Osteoblast (primary cell): Measurements from ENCODE around the gene SIPA1L2. TPM values are rescaled to one million over a fixed set of nuclear protein-coding genes. Genes with fewer than 3 reads are reported as not detected.

Experiments used
- DNase-seq: peaks from one replicate; pipeline ENCODE4 v3.0.0; 2011; ENCODE audit warnings: low spot score, mixed read lengths; ENCODE audit not compliant: insufficient read length; ENCODE audit errors: missing footprints
- H2AFZ ChIP-seq: 2 replicates; pipeline ENCODE4 v1.6.0; 2011; ENCODE audit warnings: mild to moderate bottlenecking, low read length
- H3K27ac ChIP-seq: 2 replicates; pipeline ENCODE4 v1.5.1; 2011; ENCODE audit warnings: mild to moderate bottlenecking, low read depth, low read length, moderate library complexity
- H3K27me3 ChIP-seq: 2 replicates; pipeline ENCODE4 v1.6.0; 2012; ENCODE audit warnings: mild to moderate bottlenecking, control low read depth, inconsistent platforms, low read length, moderate library complexity; ENCODE audit not compliant: insufficient read depth
- H3K36me3 ChIP-seq: 2 replicates; pipeline ENCODE4 v1.5.1; 2011; ENCODE audit warnings: mild to moderate bottlenecking, low read length, control low read depth, moderate library complexity; ENCODE audit not compliant: insufficient read depth
- H3K4me1 ChIP-seq: 2 replicates; pipeline ENCODE4 v1.5.1; 2011; ENCODE audit warnings: mild to moderate bottlenecking, low read length, control low read depth, moderate library complexity; ENCODE audit not compliant: insufficient read depth
- H3K4me2 ChIP-seq: 2 replicates; pipeline ENCODE4 v1.6.0; 2011; ENCODE audit warnings: mild to moderate bottlenecking, low read length; ENCODE audit not compliant: insufficient read depth
- H3K4me3 ChIP-seq: fragments of 200-600 bp; sonication (generic); 3 replicates; pipeline ENCODE4 v1.5.1; 2012; ENCODE audit warnings: mild to moderate bottlenecking, low read length, inconsistent platforms; ENCODE audit not compliant: insufficient read depth
- H3K79me2 ChIP-seq: 2 replicates; pipeline ENCODE4 v1.6.0; 2012; ENCODE audit warnings: mild to moderate bottlenecking, low read length, control low read depth, inconsistent platforms; ENCODE audit not compliant: insufficient read depth
- H3K9me3 ChIP-seq: 2 replicates; pipeline ENCODE4 v1.5.1; 2011; ENCODE audit warnings: low read depth, low read length, control low read depth
- H4K20me1 ChIP-seq: 2 replicates; pipeline ENCODE4 v1.6.0; 2012; ENCODE audit warnings: mild to moderate bottlenecking, low read length, control low read depth; ENCODE audit not compliant: insufficient read depth
- CTCF ChIP-seq: IDR thresholded peaks from 2 replicates; pipeline ENCODE4 v1.5.1; 2011; ENCODE audit warnings: mild to moderate bottlenecking, low read depth, low read length, moderate library complexity; ENCODE audit errors: extremely low read depth
- total RNA-seq: library from RNA; depleted of rRNA; stranded (reverse); fragments of >200 nt; gene quantifications from 2 replicates; pipeline ENCODE4 v1.2.3, GENCODE V29; 2012

SIPA1L2 gene
- total RNA-seq, 1 donor, result 6.9 TPM

- H4K20me1 ChIP-seq, result no peaks in the 10 kb centered on the region
- no peak overlapping the region for H3K27ac ChIP-seq
- no peaks in the 10 kb centered on the region for H3K9me3 ChIP-seq
- H3K4me2 ChIP-seq, result no peak overlapping the region
- peaks cover 4% of the 10 kb centered on the region for H3K4me1 ChIP-seq
- H3K36me3 ChIP-seq, result no peaks in the 10 kb centered on the region
- no peak for TF ChIP-seq CTCF
- H3K27me3 ChIP-seq, result no peaks in the 10 kb centered on the region
- no peak overlapping the region for H2AFZ ChIP-seq
- H3K4me3 ChIP-seq, result no peak overlapping the region
- no peaks in the 10 kb centered on the region for H3K79me2 ChIP-seq
- no peak for DNase-seq
Observed at GRCh38 chr1:232621050-232621449, 8.9 kb downstream of the SIPA1L2 start.

- H2AFZ ChIP-seq, result peak overlapping the region; percentile 49
- H4K20me1 ChIP-seq, result no peaks in the 10 kb centered on the region
- peaks cover 4% of the 10 kb centered on the region for H3K4me1 ChIP-seq
- H3K27ac ChIP-seq, result no peak overlapping the region
- peak overlapping the region; percentile 19 for H3K4me3 ChIP-seq
- H3K9me3 ChIP-seq, result no peaks in the 10 kb centered on the region
- no peaks in the 10 kb centered on the region for H3K79me2 ChIP-seq
- no peaks in the 10 kb centered on the region for H3K36me3 ChIP-seq
- no peaks in the 10 kb centered on the region for H3K27me3 ChIP-seq
- peak overlapping the region; percentile 53 for H3K4me2 ChIP-seq
- no peak for DNase-seq
- TF ChIP-seq CTCF, result no peak
Observed at GRCh38 chr1:232620356-232620969, 9.5 kb downstream of the SIPA1L2 start.

- Histone ChIP-seq H3K4me3 (no peak overlapping the region), H2AFZ (no peak overlapping the region), H3K27me3 (no peaks in the 10 kb centered on the region), H3K27ac (no peak overlapping the region), H4K20me1 (no peaks in the 10 kb centered on the region), H3K4me2 (no peak overlapping the region), H3K79me2 (no peaks in the 10 kb centered on the region), H3K4me1 (peaks cover 19% of the 10 kb centered on the region), H3K36me3 (no peaks in the 10 kb centered on the region), H3K9me3 (no peaks in the 10 kb centered on the region)
- TF ChIP-seq CTCF, result no peak
- DNase-seq, result no peak
Observed at GRCh38 chr1:232617237-232617636, 12.7 kb downstream of the SIPA1L2 start.

- Histone ChIP-seq H3K79me2 (no peaks in the 10 kb centered on the region), H3K27ac (no peak overlapping the region), H3K4me3 (no peak overlapping the region), H3K4me2 (no peak overlapping the region), H3K36me3 (no peaks in the 10 kb centered on the region), H2AFZ (no peak overlapping the region), H3K4me1 (peaks cover 18% of the 10 kb centered on the region), H3K9me3 (no peaks in the 10 kb centered on the region), H3K27me3 (no peaks in the 10 kb centered on the region), H4K20me1 (no peaks in the 10 kb centered on the region)
- no peak for TF ChIP-seq CTCF
- no peak for DNase-seq
Observed at GRCh38 chr1:232615306-232615800, 14.6 kb downstream of the SIPA1L2 start.
